ENCODE data around the gene SLC12A4.
A peak's percentile ranks its signal among the peaks of the same experiment; 100 is the strongest.

Gene SLC12A4

GRCh38 chr16:67969254-67970039 lies 1.0 kb upstream of the SLC12A4 start:
- Histone ChIP-seq H3K4me1 (ENCODE audit: control insufficient read depth, insufficient read depth, low read length, poor library complexity, severe bottlenecking) (peaks cover 17% of the 10 kb centered on the region), H3K27ac (ENCODE audit: low read depth, low read length, severe bottlenecking) (no peak overlapping the region), H3K36me3 (ENCODE audit: control insufficient read depth, insufficient read depth, low read length) (peaks cover 20% of the 10 kb centered on the region), H3K4me3 (ENCODE audit: extremely low read depth, insufficient read depth, low read length, poor library complexity, severe bottlenecking) (no peak overlapping the region), H3K9me3 (ENCODE audit: control insufficient read depth, low read length) (no peaks in the 10 kb centered on the region)
- WGBS, 2 experiments (ENCODE audit: insufficient coverage in 2 of 2), result 88 to 89% methylated on average over 17 to 30 of the region's 40 CpGs

- Histone ChIP-seq H3K27ac (ENCODE audit: low read depth, low read length, severe bottlenecking) (peak overlapping the region; percentile 87), H3K4me3 (ENCODE audit: extremely low read depth, insufficient read depth, low read length, poor library complexity, severe bottlenecking) (peak overlapping the region; percentile 84), H3K36me3 (ENCODE audit: control insufficient read depth, insufficient read depth, low read length) (peaks cover 34% of the 10 kb centered on the region), H3K4me1 (ENCODE audit: control insufficient read depth, insufficient read depth, low read length, poor library complexity, severe bottlenecking) (peaks cover 17% of the 10 kb centered on the region), H3K9me3 (ENCODE audit: control insufficient read depth, low read length) (no peaks in the 10 kb centered on the region)
- 1 to 2% methylated on average over 30 to 40 of the region's 45 CpGs for WGBS, 2 experiments (ENCODE audit: insufficient coverage in 2 of 2)
Observed at GRCh38 chr16:67967958-67968399, 458 bp downstream of the SLC12A4 start.

- Histone ChIP-seq H3K4me3 (ENCODE audit: extremely low read depth, insufficient read depth, low read length, poor library complexity, severe bottlenecking) (peak overlapping the region; percentile 84), H3K36me3 (ENCODE audit: control insufficient read depth, insufficient read depth, low read length) (peaks cover 40% of the 10 kb centered on the region), H3K4me1 (ENCODE audit: control insufficient read depth, insufficient read depth, low read length, poor library complexity, severe bottlenecking) (peaks cover 17% of the 10 kb centered on the region), H3K9me3 (ENCODE audit: control insufficient read depth, low read length) (no peaks in the 10 kb centered on the region), H3K27ac (ENCODE audit: low read depth, low read length, severe bottlenecking) (peak overlapping the region; percentile 87)
- 44 to 58% methylated on average over 7 to 14 of the region's 18 CpGs for WGBS, 2 experiments (ENCODE audit: insufficient coverage in 2 of 2)
Observed at GRCh38 chr16:67967183-67967957, 1.1 kb downstream of the SLC12A4 start.

GRCh38 chr16:67966549-67967182 lies 1.8 kb downstream of the SLC12A4 start:
- WGBS, 2 experiments (ENCODE audit: insufficient coverage in 2 of 2), result 69 to 88% methylated on average over 2 to 3 of the region's 3 CpGs
- H3K4me1 ChIP-seq (ENCODE audit: control insufficient read depth, insufficient read depth, low read length, poor library complexity, severe bottlenecking), result peaks cover 19% of the 10 kb centered on the region
- H3K27ac ChIP-seq (ENCODE audit: low read depth, low read length, severe bottlenecking), result peak overlapping the region; percentile 73
- H3K9me3 ChIP-seq (ENCODE audit: control insufficient read depth, low read length), result no peaks in the 10 kb centered on the region
- peak overlapping the region; percentile 84 for H3K4me3 ChIP-seq (ENCODE audit: extremely low read depth, insufficient read depth, low read length, poor library complexity, severe bottlenecking)
- H3K36me3 ChIP-seq (ENCODE audit: control insufficient read depth, insufficient read depth, low read length), result peaks cover 47% of the 10 kb centered on the region

GRCh38 chr16:67965668-67966548 lies 2.5 kb downstream of the SLC12A4 start:
- Histone ChIP-seq H3K4me1 (ENCODE audit: control insufficient read depth, insufficient read depth, low read length, poor library complexity, severe bottlenecking) (peaks cover 20% of the 10 kb centered on the region), H3K27ac (ENCODE audit: low read depth, low read length, severe bottlenecking) (peak overlapping the region; percentile 73), H3K4me3 (ENCODE audit: extremely low read depth, insufficient read depth, low read length, poor library complexity, severe bottlenecking) (peak overlapping the region; percentile 84), H3K9me3 (ENCODE audit: control insufficient read depth, low read length) (no peaks in the 10 kb centered on the region), H3K36me3 (ENCODE audit: control insufficient read depth, insufficient read depth, low read length) (peaks cover 55% of the 10 kb centered on the region)
- WGBS, 2 experiments (ENCODE audit: insufficient coverage in 2 of 2), result 92 to 93% methylated on average over 9 to 10 of the region's 11 CpGs

GRCh38 chr16:67964477-67965131 lies 3.8 kb downstream of the SLC12A4 start:
- Histone ChIP-seq H3K27ac (ENCODE audit: low read depth, low read length, severe bottlenecking) (no peak overlapping the region), H3K9me3 (ENCODE audit: control insufficient read depth, low read length) (no peaks in the 10 kb centered on the region), H3K4me1 (ENCODE audit: control insufficient read depth, insufficient read depth, low read length, poor library complexity, severe bottlenecking) (peaks cover 25% of the 10 kb centered on the region), H3K36me3 (ENCODE audit: control insufficient read depth, insufficient read depth, low read length) (peaks cover 68% of the 10 kb centered on the region), H3K4me3 (ENCODE audit: extremely low read depth, insufficient read depth, low read length, poor library complexity, severe bottlenecking) (no peak overlapping the region)
- WGBS, 2 experiments (ENCODE audit: insufficient coverage in 2 of 2), result 92 to 99% methylated on average over 4 to 6 of the region's 6 CpGs

GRCh38 chr16:67963662-67964321 lies 4.6 kb downstream of the SLC12A4 start:
- Histone ChIP-seq H3K36me3 (ENCODE audit: control insufficient read depth, insufficient read depth, low read length) (peaks cover 75% of the 10 kb centered on the region), H3K9me3 (ENCODE audit: control insufficient read depth, low read length) (no peaks in the 10 kb centered on the region), H3K4me1 (ENCODE audit: control insufficient read depth, insufficient read depth, low read length, poor library complexity, severe bottlenecking) (peaks cover 25% of the 10 kb centered on the region), H3K27ac (ENCODE audit: low read depth, low read length, severe bottlenecking) (no peak overlapping the region), H3K4me3 (ENCODE audit: extremely low read depth, insufficient read depth, low read length, poor library complexity, severe bottlenecking) (no peak overlapping the region)
- WGBS, 2 experiments (ENCODE audit: insufficient coverage in 2 of 2), result 93 to 94% methylated on average over 32 of the region's 32 CpGs

GRCh38 chr16:67963292-67963661 lies 5.2 kb downstream of the SLC12A4 start:
- Histone ChIP-seq H3K36me3 (ENCODE audit: control insufficient read depth, insufficient read depth, low read length) (peaks cover 80% of the 10 kb centered on the region), H3K27ac (ENCODE audit: low read depth, low read length, severe bottlenecking) (no peak overlapping the region), H3K9me3 (ENCODE audit: control insufficient read depth, low read length) (no peaks in the 10 kb centered on the region), H3K4me1 (ENCODE audit: control insufficient read depth, insufficient read depth, low read length, poor library complexity, severe bottlenecking) (peaks cover 25% of the 10 kb centered on the region), H3K4me3 (ENCODE audit: extremely low read depth, insufficient read depth, low read length, poor library complexity, severe bottlenecking) (no peak overlapping the region)
- WGBS, 2 experiments (ENCODE audit: insufficient coverage in 2 of 2), result 95 to 100% methylated on average over 2 of the region's 2 CpGs

DNA sequence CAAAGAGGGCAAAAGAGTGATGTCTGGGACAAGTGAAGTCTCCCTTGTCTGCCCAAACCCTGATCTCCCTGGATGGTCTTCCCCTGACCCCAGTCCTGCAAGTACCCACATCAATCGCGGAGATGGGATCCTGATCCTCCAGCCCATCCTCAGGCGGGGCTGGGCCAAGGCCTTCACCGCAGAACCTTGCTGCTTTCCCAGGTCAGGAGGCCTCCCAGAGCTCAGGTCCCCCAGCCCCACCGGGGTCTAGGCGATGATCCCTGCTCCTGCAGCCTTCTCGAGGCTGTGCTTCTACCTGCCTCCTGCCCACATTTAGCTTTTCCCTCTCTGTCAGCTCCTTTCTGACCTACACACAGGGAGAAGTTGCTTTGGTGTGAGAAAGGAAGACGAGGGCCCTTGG lies 6.3 kb downstream of the SLC12A4 start:
- Histone ChIP-seq H3K4me1 (ENCODE audit: control insufficient read depth, insufficient read depth, low read length, poor library complexity, severe bottlenecking) (peaks cover 24% of the 10 kb centered on the region), H3K36me3 (ENCODE audit: control insufficient read depth, insufficient read depth, low read length) (peaks cover 91% of the 10 kb centered on the region), H3K9me3 (ENCODE audit: control insufficient read depth, low read length) (no peaks in the 10 kb centered on the region), H3K4me3 (ENCODE audit: extremely low read depth, insufficient read depth, low read length, poor library complexity, severe bottlenecking) (no peak overlapping the region), H3K27ac (ENCODE audit: low read depth, low read length, severe bottlenecking) (no peak overlapping the region)
- WGBS, 2 experiments (ENCODE audit: insufficient coverage in 2 of 2), result 96% methylated on average over 4 to 8 of the region's 8 CpGs
